ENCODE data around the gene PAN3. TPM values are rescaled to one million over a fixed set of nuclear protein-coding genes. Genes with fewer than 3 reads are reported as not detected.
"Not testable (repeated sequence)": the region's sequence is repeated elsewhere in the genome, so short reads cannot be mapped to it uniquely, and the experiment has no call there.

The PAN3 gene
- total RNA-seq, 1 donor from 2014 or later: 40.1 TPM

DNA sequence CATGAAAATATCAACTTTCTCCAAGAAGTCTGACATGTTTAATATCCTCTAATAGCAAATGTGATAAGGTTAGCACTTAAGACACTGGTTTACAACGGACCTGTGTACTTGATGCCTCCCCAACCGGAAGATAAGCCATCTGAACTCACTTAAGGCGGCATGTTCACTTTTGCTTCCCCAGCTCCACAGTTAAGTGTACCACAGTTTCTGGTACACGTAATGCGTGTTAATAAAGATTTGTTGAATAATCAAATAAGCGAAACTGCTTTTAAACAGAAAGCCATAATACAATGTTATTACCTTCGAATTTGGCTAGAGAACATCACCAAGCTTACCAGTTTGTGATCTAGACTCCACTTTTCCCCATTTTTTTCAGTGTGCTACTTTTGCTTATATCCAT, 1.4 kb upstream of the PAN3 start:
- intact Hi-C loops (cut with micrococcal nuclease): loop anchor here (5.0 to 10.0 kb wide), 6 partner anchors 288 to 1950 kb away; partner anchors contain the start of genes CDK8 and USP12

- intact Hi-C loops (cut with micrococcal nuclease): loop anchor here (5.0 to 10.0 kb wide), 6 partner anchors 287 to 1950 kb away; partner anchors contain the start of genes CDK8 and USP12
Measured at GRCh38 chr13:28137596-28137995, 749 bp upstream of the PAN3 start.

DNA sequence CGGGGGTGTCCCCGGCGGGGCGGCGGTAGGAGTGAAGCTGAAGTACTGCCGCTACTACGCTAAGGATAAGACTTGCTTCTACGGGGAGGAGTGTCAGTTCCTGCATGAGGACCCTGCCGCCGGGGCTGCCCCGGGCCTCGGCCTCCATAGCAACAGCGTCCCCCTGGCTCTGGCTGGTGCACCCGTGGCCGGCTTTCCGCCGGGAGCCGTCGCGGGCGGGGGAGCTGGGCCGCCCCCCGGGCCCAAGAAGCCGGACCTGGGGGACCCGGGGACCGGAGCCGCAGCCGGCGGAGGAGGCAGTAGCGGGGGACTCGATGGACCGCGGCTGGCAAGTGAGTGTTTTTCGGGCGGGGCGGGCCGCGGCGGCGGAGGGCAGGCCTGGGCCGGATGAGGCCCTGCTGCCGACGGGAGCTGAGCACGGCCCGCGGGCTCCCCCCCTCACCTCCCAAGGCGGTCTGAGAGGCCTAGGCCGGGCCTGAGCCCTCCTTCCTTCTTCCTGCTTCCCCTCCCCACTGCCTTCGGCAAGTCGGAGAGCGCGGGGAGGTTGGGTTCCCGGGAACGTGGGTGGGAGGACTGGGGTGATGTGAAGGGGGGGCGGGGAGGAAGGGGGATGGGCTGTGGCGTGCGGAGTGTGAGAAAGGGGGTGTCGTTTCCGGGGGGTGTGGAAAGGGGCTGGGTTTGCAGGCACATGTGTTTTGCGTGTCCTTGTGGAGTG, 568 bp downstream of the PAN3 start:
- intact Hi-C loops (cut with micrococcal nuclease): loop anchor here (1.0 to 10.0 kb wide), 22 partner anchors 38 to 1952 kb away; partner anchors contain the start of genes CDK8, FLT3, MTIF3 and POLR1D

DNA sequence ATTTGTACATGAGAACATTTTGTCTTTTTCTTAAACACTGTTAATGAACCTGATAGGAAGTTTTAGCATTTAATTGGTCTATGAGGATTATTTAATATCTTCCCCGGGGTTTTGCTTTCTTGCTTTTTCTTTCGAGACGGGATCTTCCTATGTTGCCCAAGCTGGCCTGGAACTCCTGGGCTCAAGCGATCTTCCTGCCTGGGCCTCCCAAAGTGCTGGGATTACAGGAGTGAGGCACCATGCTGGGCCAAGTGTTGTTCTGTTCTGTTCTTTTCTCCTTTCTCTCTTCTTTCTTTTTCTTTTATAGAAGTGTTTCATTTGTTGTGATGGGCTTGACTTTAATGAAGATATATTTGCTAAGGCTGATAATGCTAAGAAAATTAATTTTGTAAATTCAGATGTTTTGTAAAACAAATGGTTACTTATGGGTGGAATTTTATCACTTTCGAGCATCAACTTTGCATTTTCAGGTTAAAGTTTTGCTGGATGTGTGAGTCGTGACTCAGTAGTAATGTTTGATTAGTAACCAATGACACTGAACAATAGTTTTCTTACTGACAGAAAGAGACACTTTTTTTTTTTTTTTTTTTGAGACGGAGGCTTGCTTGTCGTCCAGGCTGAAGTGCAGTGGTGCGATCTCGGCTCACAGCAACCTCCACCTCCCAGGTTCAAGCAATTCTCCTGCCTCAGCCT, 2.2 kb downstream of the PAN3 start:
- intact Hi-C loops (cut with micrococcal nuclease): no loop called here

DNA sequence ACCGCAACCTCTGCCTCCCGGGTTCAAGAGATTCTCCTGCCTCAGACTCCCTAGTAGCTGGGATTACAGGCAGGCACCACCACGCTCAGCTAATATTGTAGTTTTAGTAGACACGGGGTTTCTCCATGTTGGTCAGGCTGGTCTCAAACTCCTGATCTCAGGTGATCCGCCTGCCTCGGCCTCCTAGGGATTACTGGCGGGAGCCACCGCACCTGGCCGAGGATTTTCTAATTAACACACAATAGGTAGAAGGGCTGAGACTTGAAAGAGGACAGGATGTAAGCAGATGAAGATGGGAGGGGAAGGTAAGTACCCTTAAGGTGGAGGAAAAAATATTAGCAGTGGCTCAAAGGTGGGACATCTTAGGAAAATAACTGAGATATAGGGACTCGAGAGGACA, 3.2 kb downstream of the PAN3 start:
- intact Hi-C loops (cut with micrococcal nuclease): not testable (repeated sequence)

DNA sequence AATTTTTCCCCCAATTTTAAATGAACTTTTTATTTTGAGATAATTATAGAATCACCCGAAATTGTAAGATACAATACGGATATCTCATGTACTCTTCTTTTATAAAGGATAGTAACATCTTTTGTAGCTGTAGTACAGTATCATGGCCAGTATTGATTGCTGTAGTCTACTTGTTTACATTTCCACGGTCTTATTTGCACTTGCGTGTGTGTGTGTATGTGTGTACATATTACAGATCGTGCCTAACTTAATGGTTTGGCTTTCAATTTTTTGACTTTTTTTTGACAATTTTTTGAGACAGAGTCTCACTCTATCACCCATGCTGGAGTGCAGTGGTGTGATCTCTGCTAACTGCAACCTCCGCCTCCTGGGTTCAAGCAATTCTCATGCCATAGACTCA, 6.7 kb downstream of the PAN3 start:
- intact Hi-C loops (cut with micrococcal nuclease): no loop called here

GRCh38 chr13:28147495-28147894, 9.2 kb downstream of the PAN3 start:
- intact Hi-C loops (cut with micrococcal nuclease): no loop called here

GRCh38 chr13:28159057-28159456, 20.7 kb downstream of the PAN3 start:
- intact Hi-C loops (cut with micrococcal nuclease): no loop called here

DNA sequence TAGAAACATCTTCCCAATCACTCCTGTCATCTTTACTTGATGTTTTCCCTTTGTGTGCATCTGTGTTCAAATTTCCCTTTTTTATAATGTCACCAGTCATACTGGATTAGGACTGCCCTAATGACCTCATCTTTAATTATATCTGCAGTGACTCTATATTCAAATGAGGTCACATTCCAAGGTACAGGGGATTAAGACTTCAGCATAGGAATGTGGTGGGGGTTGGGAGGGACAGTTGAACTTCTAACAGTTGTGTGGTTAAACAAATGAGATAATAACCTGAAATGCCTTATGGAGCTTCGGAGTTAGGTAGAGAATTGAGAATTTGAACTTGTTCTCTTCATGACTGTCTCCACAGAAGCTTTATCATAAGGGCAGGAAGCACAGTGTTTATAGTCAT, 23.0 kb downstream of the PAN3 start:
- intact Hi-C loops (cut with micrococcal nuclease): no loop called here

GRCh38 chr13:28163587-28163986, 25.2 kb downstream of the PAN3 start:
- intact Hi-C loops (cut with micrococcal nuclease): no loop called here

DNA sequence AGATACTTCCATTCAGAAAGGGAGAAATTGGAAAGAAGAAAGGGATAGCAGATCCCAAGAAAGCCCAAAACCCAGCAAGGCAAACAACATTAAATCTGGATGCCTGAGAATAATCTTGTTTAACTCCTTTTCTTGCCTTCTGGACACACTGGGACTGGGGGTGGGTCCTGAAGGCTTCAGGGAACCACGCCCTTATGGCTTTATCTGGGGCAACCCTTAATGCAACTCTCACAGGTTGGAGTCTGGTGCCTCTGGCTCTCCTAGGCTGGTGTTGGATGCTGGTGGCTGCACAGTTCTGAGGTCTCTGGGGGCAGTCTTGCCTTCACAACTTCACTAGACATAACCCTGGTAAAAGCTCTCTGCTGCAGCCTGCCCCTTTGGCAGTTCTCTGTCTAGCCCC, 27.9 kb downstream of the PAN3 start:
- intact Hi-C loops (cut with micrococcal nuclease): no loop called here

DNA sequence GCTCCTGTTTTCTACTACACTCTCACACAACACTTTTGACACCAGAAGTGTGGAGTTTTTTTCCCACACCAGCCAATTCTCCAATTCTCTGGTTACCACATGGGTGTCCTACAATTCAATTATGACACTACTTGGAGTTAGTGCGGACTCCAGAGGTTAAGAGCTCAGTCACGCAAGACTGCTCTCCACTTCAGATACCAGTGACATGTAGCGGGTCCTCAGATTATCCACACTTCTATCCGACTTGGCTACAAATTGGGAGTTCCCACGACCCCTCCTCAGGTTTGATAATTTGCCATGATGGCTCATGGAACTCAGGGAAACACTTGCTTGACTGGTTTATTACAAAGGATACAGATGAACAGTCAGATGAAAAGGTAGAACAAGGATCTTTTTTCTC, 32.9 kb downstream of the PAN3 start:
- intact Hi-C loops (cut with micrococcal nuclease): no loop called here

GRCh38 chr13:28172947-28173346, 34.6 kb downstream of the PAN3 start:
- intact Hi-C loops (cut with micrococcal nuclease): no loop called here

DNA sequence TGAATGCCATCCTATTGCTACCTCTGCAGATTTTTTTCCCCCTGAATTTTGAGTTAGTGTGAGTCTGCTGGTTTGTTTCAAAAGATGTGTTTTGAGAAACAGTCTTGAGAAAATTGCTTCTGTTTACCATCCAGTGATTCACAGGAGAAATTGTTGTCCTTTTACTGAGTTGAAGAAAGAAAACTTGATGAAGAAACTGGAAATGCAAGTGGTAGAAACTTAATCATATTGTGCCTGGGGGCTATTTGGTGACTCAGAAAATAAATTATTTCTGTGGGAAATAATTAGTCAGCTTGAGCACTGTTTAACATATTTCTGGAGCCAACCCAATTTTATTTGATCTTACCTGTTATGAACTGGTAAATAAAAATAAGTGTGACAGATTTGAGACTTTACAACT, 35.4 kb downstream of the PAN3 start:
- intact Hi-C loops (cut with micrococcal nuclease): no loop called here

- intact Hi-C loops (cut with micrococcal nuclease): no loop called here
Measured at GRCh38 chr13:28177327-28177726, 39.0 kb downstream of the PAN3 start.

- intact Hi-C loops (cut with micrococcal nuclease): no loop called here
Measured at GRCh38 chr13:28177877-28178276, 39.5 kb downstream of the PAN3 start.

DNA sequence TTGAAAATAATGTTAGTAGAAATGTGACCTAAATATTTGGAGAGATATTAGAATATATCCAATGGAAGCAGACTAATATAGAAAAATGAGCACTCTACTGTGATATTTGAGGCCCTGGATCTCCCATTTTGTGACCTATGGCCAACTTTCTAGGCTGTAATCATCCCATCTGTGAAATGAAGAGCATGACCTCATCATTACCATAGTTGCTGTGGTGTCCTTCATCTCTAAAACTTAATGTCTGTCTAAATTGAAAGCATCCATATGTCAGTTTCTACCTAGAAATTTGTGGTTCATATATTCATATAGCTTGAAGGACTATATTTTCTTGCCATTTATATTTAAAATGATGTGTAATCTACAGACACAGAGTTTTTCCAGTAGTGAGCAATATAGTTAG, 41.6 kb downstream of the PAN3 start:
- intact Hi-C loops (cut with micrococcal nuclease): loop anchor here (2.0 kb wide), 1 partner anchor 41 kb away; the partner anchor contains the start of gene PAN3

- intact Hi-C loops (cut with micrococcal nuclease): loop anchor here (2.0 kb wide), 1 partner anchor 43 kb away; the partner anchor contains the start of gene PAN3
Measured at GRCh38 chr13:28181413-28181812, 43.1 kb downstream of the PAN3 start.

GRCh38 chr13:28185256-28185655, 46.9 kb downstream of the PAN3 start:
- intact Hi-C loops (cut with micrococcal nuclease): no loop called here

GRCh38 chr13:28199089-28199488, 60.7 kb downstream of the PAN3 start:
- intact Hi-C loops (cut with micrococcal nuclease): no loop called here

DNA sequence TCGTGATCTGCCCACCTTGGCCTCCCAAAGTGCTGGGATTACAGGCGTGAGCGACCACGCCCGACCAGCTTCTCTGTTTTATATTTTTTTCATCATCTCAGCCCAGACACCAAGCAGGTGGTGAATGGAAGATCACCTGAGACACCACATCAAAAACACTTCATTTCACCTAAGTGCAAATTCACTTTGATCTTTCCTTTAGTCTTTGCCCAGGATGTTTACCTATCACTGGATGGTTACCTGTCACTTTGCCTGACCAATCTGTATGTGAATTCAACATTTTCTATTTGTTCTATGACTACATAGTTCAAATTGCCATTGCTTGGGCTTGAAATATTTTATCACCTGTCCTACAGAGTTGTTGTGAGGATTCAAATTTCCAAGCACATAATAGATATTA, 65.7 kb downstream of the PAN3 start:
- intact Hi-C loops (cut with micrococcal nuclease): no loop called here

DNA sequence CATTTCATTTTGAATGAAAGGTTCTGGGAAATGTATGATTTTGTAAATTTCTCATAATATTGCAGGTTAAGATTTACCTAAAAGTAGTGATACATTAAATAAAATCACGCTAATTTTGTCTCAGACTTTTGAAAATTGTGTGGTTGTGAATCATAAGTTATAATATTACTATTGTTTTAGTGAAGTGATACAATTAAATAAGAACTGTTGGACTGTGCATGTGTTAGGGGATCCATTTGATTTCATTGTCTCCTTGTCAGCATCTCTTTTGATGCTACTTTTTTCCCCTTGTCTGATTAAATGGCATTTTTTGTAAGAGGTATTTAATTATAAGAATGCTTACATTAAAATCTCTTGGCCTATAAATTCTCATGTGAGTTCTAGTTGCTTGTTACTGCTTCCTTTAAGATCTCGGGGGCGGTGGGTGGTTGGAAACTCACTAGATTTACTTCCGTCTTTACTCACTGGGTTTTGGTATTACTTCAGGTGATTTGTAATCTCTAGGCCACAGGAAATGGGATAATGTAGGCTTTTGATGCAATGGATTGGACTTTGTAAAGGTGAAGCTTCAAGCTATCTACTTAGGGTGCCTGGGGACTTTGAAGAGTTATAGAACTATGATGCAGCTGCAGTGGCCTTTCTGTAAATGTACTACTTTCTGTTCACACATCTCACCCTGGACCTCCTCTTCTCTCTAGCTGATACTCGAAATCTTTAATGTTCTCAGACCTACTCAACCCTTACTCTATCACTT, 66.5 kb downstream of the PAN3 start:
- intact Hi-C loops (cut with micrococcal nuclease): no loop called here

Measured in T-helper 1 cell treated with Interleukin-12 subunit alpha and Interleukin-12 subunit beta and Interleukin-4 antibody, amounts not matched to agents 30 ng/mL and 1 ng/mL, for 36 hours (primary cell).